Body of pancreas (tissue), 4 donors: ENCODE results near the gene DTWD2. TPM values are rescaled to one million over a fixed set of nuclear protein-coding genes. Genes with fewer than 3 reads are reported as not detected.

Experiments used
- ATAC-seq: fragments of 150-250 bp; one replicate; pipeline ENCODE4 v1.9.1; 2016
- DNase-seq, 4 donors: peaks; one replicate each; pipeline ENCODE4 v3.0.0-alpha.2; 2019
- H3K27ac ChIP-seq, 4 donors: fragments of 200-600 bp; sonication (generic); 1 replicate in 3 of 4; 2 replicates in 1 of 4; pipeline versions ENCODE4 v1.5.1 to v1.6.1; 2016 to 2019; ENCODE audit warnings: mild to moderate bottlenecking in 1 of 4, mixed read lengths in 1 of 4, moderate library complexity in 1 of 4
- H3K27me3 ChIP-seq, 2 donors: fragments of 200-600 bp; sonication (generic); one replicate each; pipeline ENCODE4 v1.6.0; 2016; ENCODE audit warnings: mild to moderate bottlenecking in 1 of 2
- H3K36me3 ChIP-seq, 2 donors: fragments of 200-600 bp; sonication (generic); replicated peaks in 1 of 2; 2 replicates each; pipeline ENCODE4 v1.5.1; 2016; ENCODE audit warnings: low read depth in 2 of 2; ENCODE audit not compliant: insufficient read depth in 1 of 2
- H3K4me1 ChIP-seq: fragments of 200-600 bp; sonication (generic); one replicate; pipeline ENCODE4 v1.6.0; 2016
- H3K4me3 ChIP-seq, 2 donors: fragments of 200-600 bp; sonication (generic); 1 replicate in 1 of 2; 2 replicates in 1 of 2; pipeline ENCODE4 v1.5.1; 2016 to 2019
- H3K9me3 ChIP-seq, 3 donors: fragments of 200-600 bp; sonication (generic); 1 replicate in 2 of 3; 2 replicates in 1 of 3; pipeline ENCODE4 v1.5.1; 2016
- CTCF ChIP-seq, 7 experiments: fragments of 450-650 bp in 4 of 7; fragments of 200-600 bp in 3 of 7; sonication (generic) in 3 of 7; IDR thresholded peaks; one replicate each; pipeline ENCODE4 v1.5.1; 2016 to 2019; ENCODE audit warnings: antibody characterized with exemption in 7 of 7
- POLR2A ChIP-seq, 3 donors: fragments of 450-650 bp; IDR thresholded peaks; one replicate each; pipeline ENCODE4 v1.6.1; 2016; ENCODE audit warnings: antibody characterized with exemption in 3 of 3, mild to moderate bottlenecking in 2 of 3
- WGBS, 2 donors: methylation state at CpG; one replicate each; pipeline ENCODE4 v1.1.5; 2017; 5-methylcytosine and 5-hydroxymethylcytosine counted together
- intact Hi-C: fragments of 100-400 bp; cut with DNase I; formaldehyde crosslinking; loops from one replicate; pipeline ENCODE4 v1.15.1; 2023
- total RNA-seq, 2 donors: library from RNA; depleted of rRNA; stranded (reverse); fragments of >200 nt; gene quantifications; one replicate each; pipeline ENCODE4 v1.1.0, GENCODE V29; 2016

DTWD2 gene
- total RNA-seq, 2 donors from 2014 or later = 7.5 to 29.7 TPM

- ATAC-seq (no peak), DNase-seq (no peak)
- TF ChIP-seq CTCF (IDR thresholded peaks at IDR 0.05) (no peak), POLR2A (IDR thresholded peaks at IDR 0.05) (no peak)
- H3K4me3 ChIP-seq = no peak overlapping the region
- intact Hi-C loops = no loop called here
- H3K9me3 ChIP-seq = no peaks in the 10 kb centered on the region
- WGBS, 2 donors = 80 to 93% methylated on average over 2 of the region's 2 CpGs
- no peaks in the 10 kb centered on the region for H3K27me3 ChIP-seq
- H3K27ac ChIP-seq = no peak overlapping the region
- H3K4me1 ChIP-seq = peaks cover 5% of the 10 kb centered on the region
- no peaks in the 10 kb centered on the region for H3K36me3 ChIP-seq
These were observed 42.1 kb downstream of the DTWD2 start for GRCh38 chr5:118946138-118946800.

GRCh38 chr5:118937393-118938061 lies 50.8 kb downstream of the DTWD2 start:
- DNase-seq (peak; percentile 22 to 38 (median 24)), ATAC-seq (peak; percentile 87)
- intact Hi-C loops = no loop called here
- Histone ChIP-seq H3K4me3 (no peak overlapping the region), H3K36me3 (no peaks in the 10 kb centered on the region), H3K9me3 (no peaks in the 10 kb centered on the region), H3K27me3 (no peaks in the 10 kb centered on the region), H3K4me1 (peaks cover 9% of the 10 kb centered on the region), H3K27ac (no peak overlapping the region)
- 59 to 69% methylated on average over 3 of the region's 3 CpGs for WGBS, 2 donors
- TF ChIP-seq CTCF (IDR thresholded peaks at IDR 0.05) (no peak), POLR2A (IDR thresholded peaks at IDR 0.05) (no peak)

- Histone ChIP-seq H3K9me3 (no peaks in the 10 kb centered on the region), H3K27me3 (no peaks in the 10 kb centered on the region), H3K4me3 (no peak overlapping the region), H3K27ac (no peak overlapping the region), H3K36me3 (no peaks in the 10 kb centered on the region), H3K4me1 (peaks cover 15% of the 10 kb centered on the region)
- TF ChIP-seq CTCF (IDR thresholded peaks at IDR 0.05) = no peak
- TF ChIP-seq POLR2A (IDR thresholded peaks at IDR 0.05) = no peak
- DNase-seq = no peak
- intact Hi-C loops = no loop called here
- ATAC-seq = no peak
- 90 to 100% methylated on average over 1 of the region's 1 CpG for WGBS, 2 donors
These were observed 54.6 kb downstream of the DTWD2 start for GRCh38 chr5:118933703-118934102.

GRCh38 chr5:118931564-118931963 lies 56.8 kb downstream of the DTWD2 start:
- TF ChIP-seq POLR2A (IDR thresholded peaks at IDR 0.05) (no peak), CTCF (IDR thresholded peaks at IDR 0.05) (no peak)
- H3K27ac ChIP-seq = no peak overlapping the region
- 87 to 89% methylated on average over 1 of the region's 1 CpG for WGBS, 2 donors
- H3K27me3 ChIP-seq = no peaks in the 10 kb centered on the region
- DNase-seq (no peak), ATAC-seq (no peak)
- intact Hi-C loops = no loop called here
- peaks cover 7% of the 10 kb centered on the region for H3K4me1 ChIP-seq
- H3K4me3 ChIP-seq = no peak overlapping the region
- H3K9me3 ChIP-seq = no peaks in the 10 kb centered on the region
- no peaks in the 10 kb centered on the region for H3K36me3 ChIP-seq

GRCh38 chr5:118924006-118924389 lies 64.3 kb downstream of the DTWD2 start:
- intact Hi-C loops = no loop called here
- no peaks in the 10 kb centered on the region for H3K9me3 ChIP-seq
- DNase-seq (no peak), ATAC-seq (no peak)
- H3K4me1 ChIP-seq = peaks cover 6% of the 10 kb centered on the region
- no peak overlapping the region for H3K27ac ChIP-seq
- no peaks in the 10 kb centered on the region for H3K36me3 ChIP-seq
- TF ChIP-seq CTCF (IDR thresholded peaks at IDR 0.05) (no peak), POLR2A (IDR thresholded peaks at IDR 0.05) (no peak)
- H3K4me3 ChIP-seq = no peak overlapping the region
- WGBS, 2 donors = 20 to 36% methylated on average over 1 of the region's 1 CpG
- no peaks in the 10 kb centered on the region for H3K27me3 ChIP-seq
